K562 (cell line): Measurements from ENCODE around the gene GPX6. TPM values are rescaled to one million over a fixed set of nuclear protein-coding genes. Genes with fewer than 3 reads are reported as not detected.
A peak's percentile ranks its signal among the peaks of the same experiment; 100 is the strongest.
"Not testable (repeated sequence)": the region's sequence is repeated elsewhere in the genome, so short reads cannot be mapped to it uniquely, and the experiment has no call there.

ENCODE experiments used
- ATAC-seq: fragments of 200-7000 bp; cut with Tn5 transposase; 3 replicates; pipeline ENCODE4 v1.9.1; 2020; ENCODE audit warnings: moderate library complexity
- BruUV-seq: library from RNA; stranded (reverse); fragments of 400-500 nt; replicated peaks from 2 replicates; lab custom pipeline; 2021; lab: Mats Ljungman, UMichigan
- CTCF ChIA-PET: fragments of 300-600 bp; formaldehyde crosslinking; extraction: SDS; loops from one replicate; lab custom pipeline; 2021; ENCODE audit warnings: low intra/inter-chr PET ratio; lab: Yijun Ruan, JAX
- POLR2A ChIA-PET: fragments of 300-600, 350-650 bp; sonication (Branson Sonifier 250); formaldehyde crosslinking; extraction: SDS; loops from one replicate; lab custom pipeline; 2021; ENCODE audit warnings: antibody characterized with exemption, inconsistent platforms; lab: Yijun Ruan, JAX
- DNase-seq, 4 experiments: peaks; one replicate each; pipeline versions ENCODE4 v3.0.0 to v3.0.0-alpha.2; 2011 to 2018; ENCODE audit warnings: low spot score in 3 of 4, mixed read lengths in 3 of 4; ENCODE audit errors: extremely low read depth in 1 of 4
- FAIRE-seq: peaks from 2 replicates; lab custom pipeline; 2011; peaks lifted over from hg19 to GRCh38; lab: Jason Lieb, UNC
- H2AFZ ChIP-seq: 2 replicates; pipeline ENCODE4 v1.6.0; 2011; ENCODE audit warnings: low read depth, low read length, control low read depth, inconsistent platforms
- H3K27ac ChIP-seq: fragments of 200-600 bp; 3 replicates; pipeline ENCODE4 v1.8.0; 2011; ENCODE audit warnings: low read depth, mild to moderate bottlenecking, control low read depth, inconsistent platforms, low read length, moderate library complexity, mixed read lengths; ENCODE audit errors: extremely low read depth
- H3K27me3 ChIP-seq, 2 experiments: fragments of 300-600 bp in 1 of 2; 2 replicates in 1 of 2; 3 replicates in 1 of 2; pipeline versions ENCODE4 v1.6.0 to v1.8.0; 2011; ENCODE audit warnings: inconsistent platforms in 2 of 2, low read length in 2 of 2, mild to moderate bottlenecking in 1 of 2, mixed read lengths in 1 of 2, moderate library complexity in 1 of 2; ENCODE audit not compliant: control insufficient read depth in 2 of 2, insufficient read depth in 2 of 2
- H3K36me3 ChIP-seq: fragments of 300-600 bp; 3 replicates; pipeline ENCODE4 v1.8.0; 2011; ENCODE audit warnings: mild to moderate bottlenecking, low read length, inconsistent platforms; ENCODE audit not compliant: control insufficient read depth, insufficient read depth
- H3K4me1 ChIP-seq, 2 experiments: fragments of 200-600 bp in 1 of 2; replicated peaks in 1 of 2; 2 replicates in 1 of 2; 3 replicates in 1 of 2; pipeline versions ENCODE4 v1.5.1 to v1.8.0; 2011; ENCODE audit warnings: inconsistent platforms in 2 of 2, low read length in 2 of 2, mild to moderate bottlenecking in 1 of 2, mixed read lengths in 1 of 2, moderate library complexity in 1 of 2; ENCODE audit not compliant: control insufficient read depth in 2 of 2, insufficient read depth in 2 of 2
- H3K4me2 ChIP-seq: 2 replicates; pipeline ENCODE4 v1.6.1; 2011; ENCODE audit warnings: low read length, control low read depth, inconsistent platforms, mixed read lengths; ENCODE audit not compliant: insufficient read depth
- H3K4me3 ChIP-seq: fragments of 200-600 bp; sonication (generic), shearing (Covaris generic); 2 replicates; pipeline ENCODE4 v1.5.1; 2016; ENCODE audit warnings: control low read depth, inconsistent platforms
- H3K79me2 ChIP-seq: fragments of 200-600 bp; 3 replicates; pipeline ENCODE4 v1.8.0; 2011; ENCODE audit warnings: low read length, inconsistent platforms; ENCODE audit not compliant: control insufficient read depth, insufficient read depth
- H3K9ac ChIP-seq, 2 experiments: 2 replicates each; pipeline versions ENCODE4 v1.6.0 to v1.6.1; 2011; ENCODE audit warnings: low read depth in 2 of 2, low read length in 2 of 2, control low read depth in 1 of 2, inconsistent platforms in 1 of 2, mild to moderate bottlenecking in 1 of 2, mixed read lengths in 1 of 2; ENCODE audit not compliant: insufficient read depth in 1 of 2
- H3K9me1 ChIP-seq: one replicate; pipeline ENCODE4 v1.6.0; 2011; ENCODE audit warnings: inconsistent platforms, mild to moderate bottlenecking, low read length, moderate library complexity; ENCODE audit not compliant: control insufficient read depth, insufficient read depth
- H3K9me3 ChIP-seq: replicated peaks from 2 replicates; pipeline ENCODE4 v1.5.1; 2011; ENCODE audit warnings: low read depth, low read length, inconsistent platforms; ENCODE audit not compliant: control insufficient read depth, insufficient read depth
- H4K20me1 ChIP-seq: replicated peaks from 2 replicates; pipeline ENCODE4 v1.6.1; 2011; ENCODE audit warnings: low read length, inconsistent platforms, mixed read lengths; ENCODE audit not compliant: control insufficient read depth, insufficient read depth
- ARID1B ChIP-seq: fragments of 450-650 bp; IDR thresholded peaks from 2 replicates; pipeline ENCODE4 v1.6.1; 2016; ENCODE audit warnings: antibody characterized with exemption, mild to moderate bottlenecking, inconsistent platforms
- DMBX1 ChIP-seq: fragments of 250-450 bp; sonication (Bioruptor Pico); IDR thresholded peaks from 2 replicates; pipeline ENCODE4 v1.8.0; 2022; ENCODE audit warnings: inconsistent platforms, mild to moderate bottlenecking, moderate library complexity, borderline replicate concordance
- GABPA ChIP-seq: fragments of 200-800 bp; sonication (Bioruptor generic); conservative IDR thresholded peaks from 2 replicates; pipeline ENCODE4 v1.6.1; 2016; ENCODE audit warnings: low read depth, missing genetic modification characterization, missing compliant biosample characterization
- JUND ChIP-seq, 2 experiments: IDR thresholded peaks; 2 replicates in 1 of 2; 3 replicates in 1 of 2; pipeline ENCODE4 v1.6.1; 2011; ENCODE audit warnings: borderline replicate concordance in 2 of 2, low read depth in 2 of 2, low read length in 2 of 2, improper control_type of control experiment in 1 of 2, missing biosample characterization in 1 of 2, missing genetic modification characterization in 1 of 2, missing genetic modification reagents in 1 of 2
- LCOR ChIP-seq: sonication (generic); formaldehyde crosslinking; IDR thresholded peaks from 2 replicates; pipeline ENCODE4 v1.8.0; 2022; ENCODE audit warnings: mild to moderate bottlenecking, missing genetic modification reagents
- MEIS2 ChIP-seq: fragments of 450-650 bp; IDR thresholded peaks from 2 replicates; pipeline ENCODE4 v1.6.1; 2014; ENCODE audit warnings: mild to moderate bottlenecking; ENCODE audit not compliant: partially characterized antibody
- MTA1 ChIP-seq: fragments of 450-650 bp; IDR thresholded peaks from 2 replicates; pipeline ENCODE4 v1.6.1; 2017; ENCODE audit warnings: borderline replicate concordance
- NBN ChIP-seq: fragments of 450-650 bp; IDR thresholded peaks from 2 replicates; pipeline ENCODE4 v1.6.1; 2016; ENCODE audit warnings: low read depth, mild to moderate bottlenecking
- NEUROD1 ChIP-seq: fragments of 150-350 bp; IDR thresholded peaks from 2 replicates; pipeline ENCODE4 v1.6.1; 2014; ENCODE audit warnings: borderline replicate concordance, low read length, low read depth; ENCODE audit not compliant: partially characterized antibody
- PHB2 ChIP-seq: fragments of 450-650 bp; IDR thresholded peaks from 2 replicates; pipeline ENCODE4 v1.6.1; 2017; ENCODE audit warnings: low read depth
- PYGO2 ChIP-seq: fragments of 450-650 bp; IDR thresholded peaks from 2 replicates; pipeline ENCODE4 v1.6.1; 2016; ENCODE audit warnings: mild to moderate bottlenecking, missing genetic modification characterization, moderate library complexity, missing compliant biosample characterization
- RREB1 ChIP-seq: fragments of 250-450 bp; sonication (Bioruptor Pico); IDR thresholded peaks from 2 replicates; pipeline ENCODE4 v1.4.0; 2020
- SMAD4 ChIP-seq: fragments of 250-450 bp; sonication (Bioruptor Pico); conservative IDR thresholded peaks from 2 replicates; pipeline ENCODE4 v1.8.0; 2021; ENCODE audit warnings: inconsistent platforms, mild to moderate bottlenecking, moderate library complexity
- ZNF561 ChIP-seq: fragments of 450-650 bp; formaldehyde crosslinking; conservative IDR thresholded peaks from 2 replicates; pipeline ENCODE4 v1.4.0; 2020; ENCODE audit warnings: mild to moderate bottlenecking, moderate library complexity
- ZNF583 ChIP-seq: fragments of 250-450 bp; sonication (Bioruptor Pico); IDR thresholded peaks from 2 replicates; pipeline ENCODE4 v1.4.0; 2020
- ZNF79 ChIP-seq: fragments of 250-450 bp; sonication (Bioruptor Pico); IDR thresholded peaks from 2 replicates; pipeline ENCODE4 v1.4.0; 2020; ENCODE audit warnings: low read depth, mild to moderate bottlenecking, moderate library complexity
- WGBS: fragments of 100-300 bp; shearing (Covaris generic); methylation state at CpG from one replicate; pipeline ENCODE4 v1.1.6; 2016; ENCODE audit warnings: low coverage, mixed read lengths; ENCODE audit not compliant: insufficient coverage; ENCODE audit errors: missing lambda C conversion rate; 5-methylcytosine and 5-hydroxymethylcytosine counted together
- in situ Hi-C: fragments of 300-500 bp; cut with MboI; formaldehyde crosslinking; loops from 4 replicates; pipeline ENCODE4 v1.15.0; 2018; ENCODE audit warnings: inconsistent platforms, mixed read lengths
- intact Hi-C: fragments of 100-400 bp; cut with micrococcal nuclease; formaldehyde crosslinking; loops from 2 replicates; pipeline ENCODE4 v1.14.2; 2022
- polyA plus RNA-seq, 8 experiments: library from polyadenylated mRNA; depleted of rRNA in 4 of 8; stranded (reverse) in 5 of 8; unstranded in 3 of 8; fragments of >200 nt; fragmentation: Nextera tagmentation in 2 of 8; fragmentation: Illumina TruSeq in 1 of 8; extraction: Ambion mirVana in 2 of 8; extraction: Trizol in 1 of 8; gene quantifications; 2 replicates each; pipeline versions ENCODE4 v1.2.1 to v1.2.3, GENCODE V29; 2011 to 2014; ENCODE audit warnings: inconsistent platforms in 1 of 8, missing spikeins in 1 of 8
- total RNA-seq, 7 experiments: library from RNA; depleted of rRNA in 6 of 7; stranded (reverse); fragments of >200 nt in 6 of 7; fragmentation: Illumina TruSeq in 2 of 7; extraction: Trizol in 2 of 7; gene quantifications; 2 replicates each; pipeline versions ENCODE4 v1.2.1 to v1.2.3, GENCODE V29; 2011 to 2021; ENCODE audit warnings: low replicate concordance in 1 of 7

GPX6 gene
- total and polyA plus RNA-seq, 9 of the 15 experiments (the other 6 are each of a cell fraction or from before 2014, with no cell fraction given): not detected

DNA sequence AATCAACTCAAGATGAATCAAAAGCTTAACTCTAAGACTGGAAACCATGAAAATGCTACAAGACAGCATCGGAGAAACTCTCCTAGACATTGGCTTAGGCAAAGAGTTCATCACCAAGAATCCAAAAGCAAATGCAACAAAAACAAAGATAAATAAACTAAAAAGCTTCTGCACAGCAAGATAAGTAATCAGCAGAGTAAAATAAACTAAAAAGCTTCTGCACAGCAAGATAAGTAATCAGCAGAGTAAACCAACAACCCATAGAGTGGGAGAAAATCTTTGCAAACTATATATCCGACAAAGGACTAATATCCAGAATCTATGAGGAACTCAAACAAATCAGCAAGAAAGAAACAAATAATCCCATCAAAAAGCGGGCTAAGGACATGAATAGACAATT lies 31.4 kb upstream of the GPX6 start:
- WGBS: 4% methylated on average over 3 of the region's 3 CpGs
- peaks cover 16 to 27% of the 10 kb centered on the region in 2 experiments for H3K4me1 ChIP-seq
- H3K4me2 ChIP-seq, in situ Hi-C loops, H4K20me1 ChIP-seq, H3K9me3 ChIP-seq, POLR2A ChIA-PET, BruUV-seq, H3K27me3 ChIP-seq, H3K27ac ChIP-seq, H3K79me2 ChIP-seq, intact Hi-C loops, H3K4me3 ChIP-seq, CTCF ChIA-PET, H3K36me3 ChIP-seq, H3K9ac ChIP-seq, ATAC-seq, H2AFZ ChIP-seq, H3K9me1 ChIP-seq: not testable (repeated sequence)
- DNase-seq (peak in 1 of 4 experiments; percentile 49), FAIRE-seq (peak; percentile 69)
- TF ChIP-seq ZNF79 (CRISPR knock-in tag): 0 out of 2 replicates have a peak, but pooled peaks have one; percentile 59
- TF ChIP-seq NEUROD1: peak; percentile 44
- TF ChIP-seq ZNF583 (CRISPR knock-in tag): 0 out of 2 replicates have a peak, but pooled peaks have one; percentile 73
- peak; percentile 100 for TF ChIP-seq ARID1B
- peak; percentile 88 for TF ChIP-seq MTA1
- peak; percentile 59; the same call in 1 of the 2 replicates for TF ChIP-seq JUND (IDR thresholded peaks at IDR 0.05; ENCODE audit: borderline replicate concordance, low read depth, low read length)
- TF ChIP-seq JUND (tag; IDR thresholded peaks at IDR 0.05; ENCODE audit: borderline replicate concordance, low read depth, low read length): peak; percentile 15; the same call in 1 of the 3 replicates
- 0 out of 2 replicates have a peak, but pooled peaks have one; percentile 29 for TF ChIP-seq RREB1 (CRISPR knock-in tag)
- peak; percentile 95 for TF ChIP-seq PHB2
- peak; percentile 44 for TF ChIP-seq MEIS2
- TF ChIP-seq ZNF561: 0 out of 2 replicates have a peak, but pooled peaks have one; percentile 31
- TF ChIP-seq DMBX1 (CRISPR knock-in tag): peak; percentile 82
- peak; percentile 69; the same call in 1 of the 2 replicates for TF ChIP-seq LCOR (CRISPR knock-in tag)
- TF ChIP-seq PYGO2: peak; percentile 80
- peak; percentile 84 for TF ChIP-seq SMAD4 (CRISPR knock-in tag)
- peak; percentile 97 for TF ChIP-seq NBN
- TF ChIP-seq GABPA (tag): 0 out of 2 replicates have a peak, but pooled peaks have one; percentile 27
